Uterus (tissue), 4 donors: Measurements from ENCODE around the gene SZT2. TPM values are rescaled to one million over a fixed set of nuclear protein-coding genes. Genes with fewer than 3 reads are reported as not detected.
"Not testable (repeated sequence)": the region's sequence is repeated elsewhere in the genome, so short reads cannot be mapped to it uniquely, and the experiment has no call there.

Experiments used
- DNase-seq, 2 donors: peaks; one replicate each; pipeline ENCODE4 v3.0.0-alpha.2; 2019 to 2020
- H3K27ac ChIP-seq, 2 donors: fragments of 200-600 bp; sonication (generic); 1 replicate in 1 of 2; 2 replicates in 1 of 2; pipeline ENCODE4 v1.5.1; 2016 to 2018
- H3K27me3 ChIP-seq, 2 donors: fragments of 200-600 bp; sonication (generic); one replicate each; pipeline ENCODE4 v1.5.1; 2018 to 2019; ENCODE audit warnings: control low read depth in 1 of 2
- H3K36me3 ChIP-seq, 2 donors: fragments of 200-600 bp; sonication (generic); one replicate each; pipeline ENCODE4 v1.5.1; 2019; ENCODE audit warnings: control low read depth in 1 of 2
- H3K4me1 ChIP-seq, 2 donors: fragments of 200-600 bp; sonication (generic); one replicate each; pipeline ENCODE4 v1.5.1; 2018 to 2019; ENCODE audit warnings: control low read depth in 1 of 2
- H3K4me3 ChIP-seq, 2 donors: fragments of 200-600 bp; sonication (generic); 1 replicate in 1 of 2; 2 replicates in 1 of 2; pipeline ENCODE4 v1.5.1; 2018 to 2019; ENCODE audit warnings: mild to moderate bottlenecking in 1 of 2
- H3K9me3 ChIP-seq, 2 donors: fragments of 200-600 bp; sonication (generic); one replicate each; pipeline ENCODE4 v1.5.1; 2019; ENCODE audit warnings: control low read depth in 1 of 2
- POLR2A ChIP-seq, 2 donors: fragments of 450-650 bp; IDR thresholded peaks; one replicate each; pipeline ENCODE4 v1.6.1; 2016; ENCODE audit warnings: antibody characterized with exemption in 2 of 2, mild to moderate bottlenecking in 1 of 2, moderate library complexity in 1 of 2
- intact Hi-C: fragments of 100-400 bp; cut with DNase I; formaldehyde crosslinking; loops from one replicate; pipeline ENCODE4 v1.15.1; 2023; ENCODE audit warnings: low total_unique reads
- total RNA-seq, 4 donors: library from RNA; depleted of rRNA in 3 of 4; stranded (reverse); fragments of >200 nt in 3 of 4; gene quantifications; one replicate each; pipeline versions ENCODE4 v1.1.0 to v1.2.4, GENCODE V29; 2014 to 2023
- TF ChIP-seq, protein P1 (sequence below), 4 experiments: fragments of 200-600 bp in 2 of 4; fragments of 450-650 bp in 2 of 4; sonication (generic) in 2 of 4; IDR thresholded peaks; one replicate each; pipeline ENCODE4 v1.5.1; 2016 to 2019; ENCODE audit warnings: antibody characterized with exemption in 4 of 4, mild to moderate bottlenecking in 2 of 4, moderate library complexity in 1 of 4
- donor health status: DM: yes; HTN: yes; CAD: no.

Gene SZT2
- total RNA-seq, 4 donors from 2014 or later = 15.6 to 128 (median 31.0) TPM

DNA sequence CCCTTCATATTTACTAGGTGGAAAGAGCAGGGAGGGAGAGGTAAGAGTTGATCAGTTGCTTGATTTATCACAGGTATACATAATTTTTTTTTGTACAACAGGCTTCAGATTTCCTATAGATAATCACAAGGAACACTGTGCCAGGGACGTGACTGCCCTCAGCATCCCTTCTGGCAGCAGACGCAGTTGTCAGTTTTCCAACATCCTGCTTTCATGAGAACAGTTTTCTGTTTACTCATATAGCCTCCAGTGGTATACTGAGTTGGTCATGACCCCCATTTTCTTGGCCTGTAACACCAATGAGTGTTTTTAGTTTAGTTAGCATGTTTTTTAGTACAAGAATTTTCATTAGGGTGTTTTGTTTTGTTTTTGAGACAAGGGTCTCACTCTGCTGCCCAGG is 103.1 kb downstream of the SZT2 start:
- no peak overlapping the region for H3K4me3 ChIP-seq
- no peak for DNase-seq

DNA sequence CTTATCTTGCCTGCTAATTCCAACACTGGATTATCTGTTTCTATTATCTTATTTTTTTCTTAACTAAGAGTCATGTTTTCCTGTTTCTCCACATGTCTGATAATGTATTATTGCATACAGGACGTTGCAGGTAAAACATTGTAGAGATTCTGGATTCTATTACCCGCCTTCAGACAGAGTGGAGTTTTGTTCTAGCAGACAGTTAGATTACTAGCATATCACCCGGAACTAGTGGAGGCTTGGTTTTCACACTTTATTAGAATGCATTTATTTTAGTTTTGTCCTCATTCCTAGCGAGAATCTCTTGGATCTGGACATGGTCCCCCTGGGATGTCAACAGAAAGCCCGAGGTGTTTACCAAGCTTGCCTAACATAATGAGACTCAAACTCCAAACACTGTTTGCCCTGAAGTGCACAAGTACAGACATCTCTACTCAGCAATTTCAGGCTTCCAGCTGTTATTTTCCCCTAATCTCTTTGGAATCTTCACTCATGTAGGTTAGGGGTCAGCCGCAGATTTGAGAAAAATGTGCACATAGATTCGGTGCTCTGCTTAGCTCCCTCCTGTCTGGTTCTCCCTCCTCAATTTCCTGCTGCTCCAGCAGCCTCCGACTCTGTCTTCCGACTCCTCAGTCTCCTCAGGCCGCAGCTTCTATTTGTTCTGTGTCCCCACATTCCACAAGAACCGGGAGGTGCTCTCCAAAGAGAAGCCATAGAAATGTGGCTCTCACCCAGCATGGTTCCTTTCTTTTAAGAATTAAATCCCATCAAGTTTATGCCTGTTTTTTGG is 104.2 kb downstream of the SZT2 start:
- no peak for DNase-seq
- intact Hi-C loops = no loop called here

More for the DNA sequence above, 103.1 kb downstream of the SZT2 start:
- Histone ChIP-seq H3K9me3 (peaks cover 0 to 13% of the 10 kb centered on the region in 2 donors), H3K27ac (no peak overlapping the region), H3K4me1 (no peaks in the 10 kb centered on the region), H3K27me3 (no peaks in the 10 kb centered on the region), H3K36me3 (no peaks in the 10 kb centered on the region)
- intact Hi-C loops = no loop called here
- TF ChIP-seq, protein P1, sequence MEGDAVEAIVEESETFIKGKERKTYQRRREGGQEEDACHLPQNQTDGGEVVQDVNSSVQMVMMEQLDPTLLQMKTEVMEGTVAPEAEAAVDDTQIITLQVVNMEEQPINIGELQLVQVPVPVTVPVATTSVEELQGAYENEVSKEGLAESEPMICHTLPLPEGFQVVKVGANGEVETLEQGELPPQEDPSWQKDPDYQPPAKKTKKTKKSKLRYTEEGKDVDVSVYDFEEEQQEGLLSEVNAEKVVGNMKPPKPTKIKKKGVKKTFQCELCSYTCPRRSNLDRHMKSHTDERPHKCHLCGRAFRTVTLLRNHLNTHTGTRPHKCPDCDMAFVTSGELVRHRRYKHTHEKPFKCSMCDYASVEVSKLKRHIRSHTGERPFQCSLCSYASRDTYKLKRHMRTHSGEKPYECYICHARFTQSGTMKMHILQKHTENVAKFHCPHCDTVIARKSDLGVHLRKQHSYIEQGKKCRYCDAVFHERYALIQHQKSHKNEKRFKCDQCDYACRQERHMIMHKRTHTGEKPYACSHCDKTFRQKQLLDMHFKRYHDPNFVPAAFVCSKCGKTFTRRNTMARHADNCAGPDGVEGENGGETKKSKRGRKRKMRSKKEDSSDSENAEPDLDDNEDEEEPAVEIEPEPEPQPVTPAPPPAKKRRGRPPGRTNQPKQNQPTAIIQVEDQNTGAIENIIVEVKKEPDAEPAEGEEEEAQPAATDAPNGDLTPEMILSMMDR (IDR thresholded peaks at IDR 0.05) = no peak
- TF ChIP-seq POLR2A (IDR thresholded peaks at IDR 0.05) = no peak

DNA sequence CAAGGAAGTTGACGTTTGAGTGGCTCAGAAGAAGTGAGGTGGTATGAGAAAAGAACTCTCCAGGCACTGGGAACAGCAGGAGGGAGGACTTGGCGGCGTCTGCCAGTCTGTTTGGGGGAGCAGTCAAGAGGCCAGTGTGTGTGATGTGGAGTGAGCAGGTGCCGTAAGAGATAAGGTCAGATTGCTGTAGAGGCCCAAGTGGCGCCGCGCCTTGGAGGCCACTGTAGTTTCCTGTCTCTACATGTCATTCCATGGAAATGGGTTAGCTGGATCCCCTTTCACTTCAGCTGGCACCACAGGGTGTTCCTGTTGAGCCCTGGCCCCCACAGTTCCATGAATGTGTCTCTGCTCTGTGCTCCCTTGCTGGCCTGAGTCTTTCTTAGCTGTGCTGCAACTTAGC is 105.5 kb downstream of the SZT2 start:
- no peak overlapping the region for H3K27ac ChIP-seq
- DNase-seq = no peak
- no peaks in the 10 kb centered on the region for H3K36me3 ChIP-seq
- intact Hi-C loops = no loop called here
- TF ChIP-seq POLR2A (IDR thresholded peaks at IDR 0.05) = no peak
- TF ChIP-seq, protein P1 (IDR thresholded peaks at IDR 0.05) = no peak
- H3K27me3 ChIP-seq = no peaks in the 10 kb centered on the region
- H3K9me3 ChIP-seq = peaks cover 0 to 13% of the 10 kb centered on the region in 2 donors
- H3K4me1 ChIP-seq = no peaks in the 10 kb centered on the region
- no peak overlapping the region for H3K4me3 ChIP-seq

More for the DNA sequence above, 104.2 kb downstream of the SZT2 start:
- Histone ChIP-seq H3K36me3 (no peaks in the 10 kb centered on the region), H3K27ac (no peak overlapping the region), H3K4me1 (no peaks in the 10 kb centered on the region), H3K9me3 (peaks cover 0 to 13% of the 10 kb centered on the region in 2 donors), H3K27me3 (no peaks in the 10 kb centered on the region), H3K4me3 (no peak overlapping the region)
- TF ChIP-seq, protein P1 (IDR thresholded peaks at IDR 0.05) = no peak
- no peak for TF ChIP-seq POLR2A (IDR thresholded peaks at IDR 0.05)

DNA sequence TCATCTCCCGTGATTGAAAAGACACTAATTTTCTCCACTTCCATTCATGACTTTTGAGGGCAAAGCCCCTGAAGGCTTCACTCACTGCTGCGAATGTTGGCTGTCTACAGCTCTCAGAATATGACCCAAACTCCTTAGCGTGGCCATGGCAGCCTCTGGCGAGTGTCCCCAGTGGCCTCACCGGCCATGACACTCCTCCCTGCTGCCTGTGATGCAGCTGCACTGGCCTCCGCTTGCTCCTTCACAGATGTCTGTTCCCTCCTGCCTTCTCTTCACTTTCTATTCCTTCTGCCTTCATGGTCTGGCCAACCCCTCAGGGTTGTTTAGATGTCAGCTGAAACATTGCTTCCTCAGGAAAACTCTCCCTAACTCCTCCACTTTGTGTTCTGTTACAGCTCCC is 110.2 kb downstream of the SZT2 start:
- Histone ChIP-seq H3K4me3 (no peak overlapping the region), H3K4me1 (no peaks in the 10 kb centered on the region), H3K36me3 (no peaks in the 10 kb centered on the region), H3K9me3 (no peaks in the 10 kb centered on the region), H3K27me3 (no peaks in the 10 kb centered on the region), H3K27ac (no peak overlapping the region)
- TF ChIP-seq, protein P1 (IDR thresholded peaks at IDR 0.05) = no peak
- no peak for TF ChIP-seq POLR2A (IDR thresholded peaks at IDR 0.05)
- DNase-seq = no peak
- intact Hi-C loops = no loop called here

DNA sequence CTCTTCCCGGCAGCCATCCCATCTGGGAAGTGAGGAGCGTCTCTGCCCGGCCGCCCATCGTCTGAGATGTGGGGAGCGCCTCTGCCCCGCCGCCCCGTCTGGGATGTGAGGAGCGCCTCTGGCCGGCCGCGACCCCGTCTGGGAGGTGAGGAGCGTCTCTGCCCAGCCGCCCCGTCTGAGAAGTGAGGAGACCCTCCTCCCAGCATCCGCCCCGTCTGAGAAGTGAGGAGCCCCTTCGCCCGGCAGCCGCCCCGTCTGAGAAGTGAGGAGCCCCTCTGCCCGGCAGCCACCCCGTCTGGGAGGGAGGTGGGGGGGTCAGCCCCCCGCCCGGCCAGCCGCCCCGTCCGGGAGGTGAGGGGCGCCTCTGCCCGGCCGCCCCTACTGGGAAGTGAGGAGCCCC is 112.1 kb downstream of the SZT2 start:
- H3K9me3 ChIP-seq, H3K27me3 ChIP-seq, H3K4me1 ChIP-seq, intact Hi-C loops, H3K4me3 ChIP-seq, H3K36me3 ChIP-seq, H3K27ac ChIP-seq, DNase-seq: not testable (repeated sequence)
